Inferior parietal cortex (tissue), 1 donor: ENCODE data around the gene DYNLT4.
"Not testable (repeated sequence)": the region's sequence is repeated elsewhere in the genome, so short reads cannot be mapped to it uniquely, and the experiment has no call there.

Experiments used
- DNase-seq: peaks from one replicate; pipeline ENCODE4 v3.0.0-alpha.2; 2016; ENCODE audit errors: extremely low spot score

DYNLT4 gene, protein sequence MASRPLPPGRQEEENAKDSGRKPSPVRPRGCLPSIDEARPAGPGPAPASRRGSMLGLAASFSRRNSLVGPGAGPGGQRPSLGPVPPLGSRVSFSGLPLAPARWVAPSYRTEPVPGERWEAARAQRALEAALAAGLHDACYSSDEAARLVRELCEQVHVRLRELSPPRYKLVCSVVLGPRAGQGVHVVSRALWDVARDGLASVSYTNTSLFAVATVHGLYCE

DNA sequence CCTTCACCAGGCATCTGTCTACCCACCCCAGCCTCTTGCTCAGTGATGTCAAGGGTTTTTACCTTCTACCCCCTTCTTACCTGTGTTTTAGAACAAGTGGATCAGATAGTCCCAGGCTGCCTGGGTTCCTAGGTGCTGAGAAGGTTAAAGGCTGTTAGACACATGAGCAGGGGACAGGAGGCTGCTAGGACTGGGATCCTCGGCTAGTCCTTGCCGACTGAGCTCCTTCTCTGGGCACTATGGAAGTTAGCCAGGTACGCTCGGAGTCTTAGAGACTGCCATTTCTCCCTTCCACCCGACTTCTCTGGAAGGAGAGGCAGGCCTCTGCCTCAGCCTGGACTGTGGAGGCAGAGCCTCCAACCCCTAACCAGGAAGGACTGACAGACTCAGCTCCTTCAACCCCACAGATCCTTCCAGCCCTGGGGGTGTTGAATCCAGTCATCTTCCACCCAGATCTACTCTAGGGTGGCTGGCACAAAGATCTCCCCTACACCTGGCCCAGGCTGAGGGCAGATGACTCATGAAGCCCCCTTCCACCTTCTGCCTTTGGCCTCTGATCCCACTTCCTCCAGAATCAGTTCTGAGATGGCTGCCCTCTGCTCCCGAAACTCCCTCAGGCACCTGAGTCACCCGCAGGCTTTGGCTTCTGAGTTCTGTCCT, at the start of gene DYNLT4:
Gene DYNLT4, minus strand, starts transcription at position 648 of the 660 bp plus-strand sequence. CDS start 683 bp downstream, outside the sequence.
- no peak for DNase-seq

DNA sequence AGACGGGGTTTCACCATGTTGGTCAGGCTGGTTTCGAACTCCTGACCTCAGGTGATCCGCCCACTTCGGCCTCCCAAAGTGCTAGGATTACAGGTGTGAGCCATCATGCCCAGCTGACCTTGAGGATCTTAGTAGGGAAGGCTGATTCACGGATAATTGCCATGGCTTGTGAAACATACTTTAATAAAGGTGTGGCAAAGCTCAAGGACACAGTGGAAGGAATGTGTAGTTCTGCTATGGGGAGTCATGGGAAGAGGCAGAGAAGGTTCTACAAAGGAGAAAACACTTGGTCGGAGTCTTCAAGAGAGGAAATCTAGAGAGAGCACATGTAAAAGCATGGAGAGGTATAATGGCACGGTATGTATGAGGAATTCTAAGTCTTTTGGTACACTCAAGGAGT, 48.6 kb upstream of the DYNLT4 start:
- no peak for DNase-seq

DNA sequence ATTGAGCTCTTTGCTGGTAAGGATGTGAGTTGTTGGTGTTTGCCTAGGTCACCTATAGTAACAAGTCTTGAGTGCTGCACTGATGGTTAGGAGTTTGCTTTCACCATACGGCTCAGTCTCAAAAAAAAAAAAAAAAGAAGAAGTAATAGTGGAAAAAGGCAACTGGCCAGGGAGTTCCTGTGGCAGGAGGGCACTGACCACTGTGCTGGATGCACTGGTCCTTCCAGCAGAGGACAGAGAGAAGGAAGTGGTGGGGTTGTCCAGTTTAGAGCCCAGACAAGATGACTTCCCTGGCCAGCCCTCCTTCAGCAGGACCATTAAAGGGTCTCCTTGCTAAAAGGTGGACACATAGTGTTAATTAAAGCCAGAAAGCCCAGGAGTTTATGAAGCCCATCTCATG, 47.8 kb upstream of the DYNLT4 start:
- no peak for DNase-seq

DNA sequence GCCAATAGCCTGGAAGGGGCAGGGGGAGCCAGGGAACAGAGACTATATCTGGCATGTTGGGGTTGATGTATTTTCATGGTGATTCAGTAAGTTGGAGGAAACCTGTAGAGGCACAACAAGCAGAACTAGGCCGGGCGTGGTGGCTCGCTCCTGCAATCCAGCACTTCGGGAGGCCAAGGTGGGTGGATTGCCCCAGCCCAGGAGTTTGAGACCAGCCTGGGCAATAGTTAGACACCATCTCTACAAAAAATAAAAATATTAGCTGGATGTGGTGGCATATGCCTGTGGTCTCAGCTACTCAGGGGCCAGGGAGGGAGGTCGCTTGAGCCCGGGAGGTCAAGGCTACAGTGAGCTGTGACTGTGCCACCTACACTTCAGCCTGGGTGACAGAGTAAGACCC, 46.0 kb upstream of the DYNLT4 start:
- DNase-seq = no peak

DNA sequence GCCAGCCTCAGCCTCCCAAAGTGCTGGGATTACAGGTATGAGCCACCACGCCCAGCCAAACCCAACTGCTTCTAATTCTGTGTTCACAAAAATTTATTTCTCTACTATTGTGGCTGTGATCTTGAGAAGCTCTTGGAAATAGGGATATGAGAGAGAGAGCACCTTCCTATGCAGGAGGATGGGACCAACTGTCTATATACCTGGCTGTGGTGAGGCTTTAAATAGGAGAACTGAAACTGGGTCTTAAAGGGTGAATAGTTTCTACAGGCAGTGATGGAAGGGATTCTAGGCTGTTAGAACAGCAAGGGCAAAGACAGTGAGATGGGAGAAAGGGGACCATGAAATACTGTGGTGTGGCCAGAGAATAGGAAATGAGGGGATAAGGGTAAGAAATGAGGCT, 44.2 kb upstream of the DYNLT4 start:
- DNase-seq = no peak

DNA sequence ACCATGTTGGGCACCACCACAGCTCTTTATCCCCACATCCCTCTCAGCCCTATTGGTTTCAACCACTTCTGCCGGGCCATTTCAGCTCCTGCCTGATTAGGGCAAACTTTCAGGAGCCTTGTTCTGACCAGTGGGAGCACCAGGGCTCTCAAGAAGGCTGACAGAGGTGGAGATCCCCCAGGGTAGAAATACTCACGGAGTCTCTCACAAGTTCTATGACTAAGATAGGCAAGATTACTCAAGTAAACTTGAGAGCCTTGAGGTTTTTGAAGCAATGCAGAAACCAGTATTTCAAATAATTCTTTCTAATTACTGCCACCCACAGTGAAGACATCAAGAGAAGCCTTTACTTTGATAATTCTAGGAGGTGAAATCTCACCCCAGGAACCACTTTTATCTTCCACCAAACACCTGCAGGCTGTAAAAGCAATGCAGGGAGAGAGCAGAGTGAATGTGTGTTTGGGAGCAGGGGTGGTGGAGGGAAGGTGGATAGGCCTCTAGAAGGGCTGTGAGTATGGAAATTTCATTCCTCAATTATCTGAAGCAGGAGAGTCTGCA, 42.5 kb upstream of the DYNLT4 start:
- no peak for DNase-seq

DNA sequence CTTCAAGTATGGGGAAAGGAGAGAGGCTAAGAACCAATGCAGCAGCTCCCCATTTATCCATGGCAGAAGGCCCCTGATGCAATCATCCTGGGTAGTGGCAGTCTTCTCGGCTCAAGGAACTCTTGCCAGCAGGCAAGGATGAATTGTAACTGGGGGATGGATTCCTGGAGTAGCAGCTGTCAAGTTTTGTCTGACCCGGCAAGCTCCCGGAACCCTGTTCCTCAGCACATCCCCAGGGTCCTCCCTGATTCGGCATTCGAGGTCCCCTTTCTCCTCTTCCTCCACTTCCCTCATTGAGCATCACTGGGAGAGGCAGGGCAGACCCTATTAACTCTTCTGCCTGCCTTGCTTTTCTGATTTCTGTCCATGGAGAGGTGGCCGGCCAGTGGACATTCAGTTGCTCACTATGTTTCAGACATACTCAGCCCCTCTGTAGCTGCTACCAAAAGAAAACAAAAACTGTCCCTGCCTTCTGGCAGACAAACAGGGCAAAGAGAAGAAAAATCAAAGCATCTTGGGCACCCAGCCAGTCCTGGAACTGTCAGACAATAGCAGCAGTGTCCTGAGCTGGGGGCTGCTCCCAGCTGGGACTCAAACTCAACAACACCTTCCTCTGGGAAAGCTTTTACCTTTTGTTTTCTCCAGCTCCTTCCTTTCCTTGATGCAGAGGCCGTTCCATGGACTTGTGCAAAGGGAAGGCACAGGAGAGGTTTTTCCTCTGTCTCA, 41.5 kb upstream of the DYNLT4 start:
- DNase-seq = peak; percentile 31

DNA sequence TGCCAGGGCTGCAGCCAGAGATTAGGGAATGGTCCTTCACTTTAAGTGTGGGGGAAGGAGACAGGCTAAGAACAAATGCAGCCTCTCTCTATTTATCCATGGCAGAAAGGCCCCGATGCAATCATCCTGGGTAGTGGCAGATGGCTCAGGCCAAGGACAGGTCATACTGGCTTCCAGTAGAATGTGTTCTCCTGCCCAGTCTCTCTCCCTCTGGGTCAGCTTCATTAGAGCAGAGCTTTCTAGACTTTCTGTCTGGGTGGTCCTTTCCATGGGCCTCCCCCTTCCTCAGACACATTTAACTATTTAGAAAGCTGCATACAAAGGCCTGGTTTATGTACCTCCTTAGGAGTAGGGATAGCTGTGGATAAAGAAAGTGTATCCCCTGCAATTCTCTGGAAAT, 40.7 kb upstream of the DYNLT4 start:
- no peak for DNase-seq

DNA sequence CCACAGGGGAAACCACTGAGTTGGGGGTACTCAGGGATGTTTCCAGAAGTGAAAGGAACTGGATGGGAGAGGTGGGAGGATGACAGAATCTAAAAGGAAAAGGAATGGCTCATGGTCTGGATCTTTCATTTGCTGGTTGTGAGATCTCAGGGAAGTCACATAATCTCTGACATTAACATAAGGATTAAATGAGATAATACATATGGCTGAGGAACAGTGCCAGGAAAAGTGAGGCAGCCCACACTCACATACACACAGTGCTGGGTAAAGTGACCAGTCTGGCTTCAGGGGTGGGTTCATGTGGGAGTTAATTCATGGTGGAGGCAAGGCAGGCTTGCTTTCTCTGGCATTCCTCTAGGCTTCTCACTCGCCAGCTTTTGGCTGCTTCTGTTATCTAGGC, 39.8 kb upstream of the DYNLT4 start:
- DNase-seq = no peak

DNA sequence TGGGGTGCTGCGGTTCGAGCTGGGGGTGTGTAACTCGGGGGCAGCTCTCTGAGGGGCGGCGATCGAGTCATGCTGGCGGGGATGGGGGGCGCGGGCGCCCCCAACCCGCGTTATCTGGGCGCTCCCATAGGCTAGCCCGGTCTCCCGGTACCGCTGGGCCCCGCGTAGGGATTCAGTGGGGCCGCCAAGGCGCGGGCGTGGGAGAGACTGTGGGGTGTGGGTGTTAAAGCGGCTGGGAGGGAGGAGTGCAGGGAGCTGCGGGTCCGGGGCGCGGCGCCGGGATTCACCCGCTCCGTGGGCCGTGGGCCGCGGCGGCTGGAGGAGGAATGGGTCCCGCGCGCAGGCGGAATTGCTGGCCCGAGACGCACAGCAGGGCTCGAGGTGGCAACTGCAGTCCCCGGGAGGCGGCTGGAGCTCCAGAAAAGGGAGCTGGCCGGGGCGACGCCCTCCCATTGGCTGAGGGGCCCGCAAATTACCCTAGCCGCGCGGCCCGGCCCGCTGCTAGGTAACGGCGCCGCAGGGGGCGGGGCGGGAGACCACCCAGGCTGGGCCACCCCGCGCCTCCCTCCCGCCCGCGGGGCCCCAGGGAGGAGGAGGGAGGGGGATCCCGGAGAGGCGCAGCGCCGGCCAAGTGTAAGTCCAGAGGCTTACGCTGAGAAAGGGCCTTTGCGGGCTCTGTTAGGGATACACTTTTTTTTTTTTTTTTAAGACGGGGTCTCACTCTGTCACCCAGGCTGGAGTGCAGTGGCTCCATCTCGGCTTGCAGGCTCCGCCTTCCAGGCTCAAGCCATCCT, 35.9 kb upstream of the DYNLT4 start, which contains the start of gene PTCH2:
Gene PTCH2, minus strand, starts transcription at position 392 of the 794 bp plus-strand sequence. Its CDS starts 321 bp downstream, at position 71.
- no peak for DNase-seq

DNA sequence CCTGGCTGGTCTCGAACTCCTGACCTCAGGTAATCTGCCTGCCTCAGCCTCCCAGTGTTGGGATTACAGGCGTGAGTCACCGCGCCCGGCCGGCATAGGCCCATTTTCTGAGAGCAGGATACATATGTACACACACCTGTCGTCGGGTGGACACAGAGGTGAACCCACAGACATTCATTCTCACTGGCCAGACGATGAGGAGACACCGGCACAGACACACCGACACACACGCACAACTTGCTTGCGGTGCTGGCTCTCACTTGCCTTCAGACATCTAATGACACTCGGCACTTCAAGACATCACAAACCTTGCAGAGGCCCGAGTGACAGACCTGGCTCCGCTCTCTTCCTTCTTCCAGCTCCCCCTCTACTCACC, 35.3 kb upstream of the DYNLT4 start:
- no peak for DNase-seq

DNA sequence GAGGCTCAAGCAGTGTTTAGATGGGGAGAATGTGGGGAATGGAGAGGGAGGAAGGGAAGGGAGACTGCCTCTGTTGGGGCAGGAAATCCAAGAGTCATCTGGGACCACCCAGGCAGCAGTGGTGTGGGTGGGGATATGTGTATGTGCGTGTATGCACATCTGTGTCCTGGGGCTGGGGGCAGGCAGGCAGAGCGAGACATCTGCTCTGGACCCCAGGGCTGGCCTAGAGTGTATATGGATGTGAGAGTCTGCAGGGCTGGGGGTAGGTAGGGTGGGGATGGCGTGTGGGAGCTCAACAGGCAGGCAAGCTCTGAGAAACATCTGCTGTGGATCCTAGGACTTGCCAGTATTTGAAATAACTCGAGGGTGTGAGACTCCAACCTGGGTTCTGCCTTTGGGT, 32.4 kb upstream of the DYNLT4 start:
- DNase-seq = no peak

DNA sequence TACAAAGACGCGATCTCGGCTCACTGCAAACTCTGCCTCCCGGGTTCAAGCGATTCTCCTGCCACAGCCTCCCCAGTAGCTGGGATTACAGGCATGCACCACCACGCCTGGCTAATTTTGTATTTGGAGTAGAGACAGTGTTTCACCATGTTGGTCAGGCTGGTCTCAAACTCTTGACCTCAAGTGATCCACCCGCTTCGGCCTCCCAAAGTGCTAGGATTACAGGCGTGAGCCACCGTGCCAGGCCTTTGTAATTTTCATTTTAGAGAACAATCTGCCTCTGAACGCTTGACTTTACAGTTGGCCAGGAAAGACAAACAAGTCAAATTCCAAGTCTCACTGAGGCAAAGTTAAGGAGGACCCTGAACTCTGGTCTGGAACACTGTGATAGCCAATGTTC, 31.1 kb upstream of the DYNLT4 start:
- not testable (repeated sequence) for DNase-seq

DNA sequence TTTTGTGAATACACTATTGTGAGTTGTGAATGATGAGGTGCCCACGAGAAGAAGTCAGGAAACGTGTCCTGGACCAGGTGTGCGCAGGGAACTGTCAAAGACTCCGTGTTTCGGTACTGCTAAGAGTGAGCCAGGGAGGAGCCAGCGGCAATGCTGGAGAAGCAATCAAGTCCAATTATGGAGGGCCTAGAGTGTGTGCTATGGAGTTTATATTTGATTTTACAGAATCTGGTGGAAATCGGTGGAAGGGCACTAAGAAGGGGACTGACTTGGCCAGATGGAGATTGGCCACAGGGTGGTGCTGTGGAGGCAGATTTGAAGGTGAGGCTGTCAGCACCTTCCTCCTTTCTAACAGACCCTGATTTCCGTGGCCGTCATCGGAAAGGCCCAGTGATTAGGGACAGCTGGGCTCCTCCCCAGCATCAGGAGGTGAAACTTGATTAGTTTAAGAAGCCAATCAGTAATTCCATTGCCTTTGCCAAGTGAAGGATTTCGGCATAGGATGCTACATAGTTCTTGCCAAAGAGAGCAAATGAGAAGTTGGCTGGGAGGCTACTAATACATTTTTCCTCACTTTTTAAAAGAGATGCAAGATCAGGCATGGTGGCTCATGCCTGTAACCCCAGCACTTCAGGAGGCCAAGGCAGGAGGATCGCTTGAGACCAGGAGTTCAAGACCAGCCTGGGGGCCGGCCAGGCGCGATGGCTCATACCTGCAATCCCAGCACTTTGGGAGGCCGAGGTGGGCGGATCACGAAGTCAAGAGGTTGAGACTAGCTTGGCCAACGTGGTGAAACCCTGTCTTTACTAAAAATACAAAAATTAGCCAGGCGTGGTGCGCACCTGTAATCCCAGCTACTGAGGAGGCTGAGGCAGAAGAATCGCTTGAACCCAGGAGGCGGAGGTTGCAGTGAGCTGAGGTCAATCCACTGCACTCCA, 28.9 kb upstream of the DYNLT4 start:
- peak; percentile 87 for DNase-seq

DNA sequence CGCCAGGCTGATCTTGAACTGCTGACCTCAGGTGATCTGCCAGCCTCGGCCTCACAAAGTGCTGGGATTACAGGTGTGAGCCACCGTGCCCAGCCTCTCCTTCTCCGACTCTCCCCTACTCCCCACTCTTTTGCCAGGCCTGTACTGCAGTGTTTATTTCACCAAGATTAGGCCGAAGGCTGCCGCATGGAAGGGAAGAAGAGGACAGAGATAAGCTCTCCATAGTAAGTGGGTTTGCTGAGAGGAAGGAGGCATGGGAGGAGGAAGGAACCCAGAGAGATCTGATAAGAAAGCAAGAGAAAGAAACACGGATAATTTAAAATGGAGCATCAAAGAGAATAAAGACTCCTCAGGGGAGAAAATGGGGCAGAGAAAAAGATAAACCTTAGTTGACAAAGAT, 27.2 kb upstream of the DYNLT4 start:
- no peak for DNase-seq

DNA sequence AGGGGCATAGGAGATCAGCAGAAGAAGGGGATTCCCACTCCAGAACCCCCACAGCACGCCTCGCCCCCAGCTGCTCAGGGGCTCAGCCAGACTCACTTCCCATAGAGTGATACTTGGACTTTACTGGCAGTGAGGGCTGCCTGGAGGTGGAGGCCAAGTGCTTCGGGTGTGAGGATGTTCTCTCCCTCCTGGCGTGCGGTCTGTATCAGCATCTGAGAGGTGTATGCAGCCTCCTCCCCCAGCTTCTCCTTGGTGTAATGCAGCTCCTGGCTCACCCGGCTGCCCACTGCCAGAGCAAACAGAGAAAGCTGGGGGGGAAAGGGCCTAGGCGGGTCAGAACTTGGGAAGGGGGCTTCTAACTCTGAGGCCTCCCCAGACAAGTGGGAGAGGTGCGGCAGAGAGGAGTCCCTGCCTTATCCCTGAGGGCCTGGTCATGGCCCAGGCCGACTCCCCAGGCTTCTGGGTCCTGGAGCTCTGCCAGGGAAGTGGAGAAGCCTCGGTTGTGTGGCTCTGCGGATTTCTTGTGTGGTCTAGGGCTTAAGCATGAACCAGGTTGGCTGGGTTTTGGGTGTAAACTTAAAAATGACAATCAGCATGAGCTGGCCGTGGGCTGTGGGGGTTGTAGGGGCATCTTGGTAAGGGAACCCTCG, 25.0 kb upstream of the DYNLT4 start:
- no peak for DNase-seq

DNA sequence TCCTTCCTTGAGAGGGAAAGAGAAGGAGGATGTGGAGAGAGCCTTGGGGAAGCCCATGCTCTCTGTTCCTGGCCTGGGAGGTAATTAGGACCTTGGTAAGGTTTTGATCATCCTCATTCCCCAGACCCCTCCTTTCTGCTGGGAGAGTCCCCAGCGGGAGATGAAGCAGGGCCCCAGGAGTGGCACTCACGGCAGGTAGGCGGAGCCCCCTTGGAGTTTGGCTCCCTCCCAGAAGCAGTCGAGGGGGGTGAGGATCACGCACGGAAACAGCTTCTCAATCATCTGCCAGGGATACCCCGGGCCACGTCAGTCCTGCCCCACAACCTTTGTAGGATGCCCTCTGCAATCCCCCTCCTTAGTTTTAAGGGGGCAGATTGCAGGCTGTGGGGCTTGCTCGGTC, 24.4 kb upstream of the DYNLT4 start:
- DNase-seq = no peak

DNA sequence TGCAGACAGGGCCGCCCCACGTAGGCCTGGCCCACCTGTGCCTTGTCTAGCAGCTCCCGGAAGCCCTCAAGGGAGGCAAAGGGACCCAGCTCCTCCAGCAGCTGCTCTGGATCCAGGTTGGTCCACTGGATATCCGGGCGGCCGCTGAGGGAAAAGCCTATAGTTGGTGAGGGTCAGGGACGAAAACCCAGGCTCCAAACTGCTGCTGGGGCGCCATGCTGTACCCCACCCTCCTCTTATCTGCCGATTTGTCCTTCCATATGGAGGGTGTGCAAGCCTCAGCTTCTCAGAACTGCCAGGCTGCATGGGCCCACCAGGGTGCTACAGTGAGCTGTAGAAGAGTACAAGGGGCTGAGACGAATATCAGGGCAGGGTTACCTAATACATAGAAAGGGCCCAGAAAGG, 23.8 kb upstream of the DYNLT4 start:
- DNase-seq = no peak

DNA sequence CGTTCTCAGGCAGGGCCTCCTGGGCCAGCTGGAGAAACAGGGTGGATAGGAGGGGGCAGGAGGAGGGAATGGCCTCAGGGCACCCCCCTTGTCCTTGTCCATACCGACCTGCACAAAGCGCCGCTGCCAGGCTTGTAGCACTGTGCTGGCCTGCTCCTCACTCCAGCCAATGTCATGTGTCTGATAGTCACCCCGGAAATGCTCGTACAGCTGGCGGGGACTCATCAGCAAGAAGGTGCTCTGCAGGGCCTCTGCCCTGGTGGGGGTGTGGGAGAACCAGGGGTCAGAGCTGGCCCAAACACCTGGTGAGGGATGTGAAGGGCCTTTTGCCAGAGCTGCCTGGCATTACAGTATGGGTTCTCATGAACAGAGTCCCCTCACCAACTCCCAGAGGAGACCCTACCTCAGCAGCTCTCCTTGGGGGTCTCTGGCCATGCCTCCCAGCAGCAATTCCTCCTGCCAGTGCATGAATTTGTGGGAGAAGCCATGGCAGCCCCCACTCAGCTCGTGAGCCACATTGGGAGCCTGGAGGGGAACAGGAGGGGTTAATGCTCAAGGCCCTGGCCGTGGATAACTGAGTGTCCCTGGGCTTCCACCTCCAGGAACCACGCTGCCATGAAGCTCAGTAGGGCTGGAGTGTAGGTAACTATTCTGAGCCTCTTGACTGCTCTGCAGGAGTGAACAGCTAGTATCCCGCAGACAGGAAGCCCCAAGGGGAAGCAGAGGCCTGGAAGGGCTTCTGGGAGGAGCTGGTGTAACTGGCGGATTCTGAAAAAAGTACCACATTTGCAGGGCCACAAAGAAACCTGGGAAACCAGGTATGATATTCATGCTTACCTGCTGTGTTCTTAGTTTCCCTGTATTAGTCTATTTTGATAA, 22.6 kb upstream of the DYNLT4 start:
- no peak for DNase-seq
